Iris pigment epithelial cell (primary cell): ENCODE measurements around the gene SYT3.
A peak's percentile ranks its signal among the peaks of the same experiment; 100 is the strongest.
"Not testable (repeated sequence)": the region's sequence is repeated elsewhere in the genome, so short reads cannot be mapped to it uniquely, and the experiment has no call there.

Experiments
- DNase-seq: peaks from one replicate; pipeline ENCODE4 v3.0.0-alpha.2; 2011; ENCODE audit warnings: low read depth

The SYT3 gene

GRCh38 chr19:50636317-50637085 lies 3.2 kb downstream of the SYT3 start:
- DNase-seq, result no peak

- DNase-seq, result no peak
Measured at GRCh38 chr19:50633973-50634372, 5.7 kb downstream of the SYT3 start.

- no peak for DNase-seq
Measured at GRCh38 chr19:50633359-50633758, 6.3 kb downstream of the SYT3 start.

- no peak for DNase-seq
Measured at GRCh38 chr19:50632151-50632835, 7.4 kb downstream of the SYT3 start.

GRCh38 chr19:50629801-50630200 lies 9.9 kb downstream of the SYT3 start:
- DNase-seq, result no peak

GRCh38 chr19:50629194-50629593 lies 10.5 kb downstream of the SYT3 start:
- no peak for DNase-seq

DNA sequence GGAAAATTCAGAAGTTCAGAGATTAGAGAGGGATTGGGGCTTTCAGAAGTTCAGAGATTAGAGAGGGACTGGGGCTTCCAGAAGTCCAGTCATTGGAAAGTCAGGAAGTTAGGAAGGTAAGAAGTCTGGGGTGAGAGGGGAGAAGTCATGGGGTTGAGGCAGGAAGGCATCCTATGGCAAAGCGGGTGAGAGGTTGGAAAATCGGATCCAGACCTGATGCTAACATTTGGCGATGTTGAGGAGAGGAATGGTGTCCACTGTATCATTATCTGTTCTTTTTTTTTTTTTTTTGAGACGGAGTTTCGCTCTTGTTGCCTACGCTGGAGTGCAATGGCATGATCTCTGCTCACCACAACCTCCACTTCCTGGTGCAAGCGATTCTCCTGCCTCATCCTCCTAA lies 11.1 kb downstream of the SYT3 start:
- no peak for DNase-seq

DNA sequence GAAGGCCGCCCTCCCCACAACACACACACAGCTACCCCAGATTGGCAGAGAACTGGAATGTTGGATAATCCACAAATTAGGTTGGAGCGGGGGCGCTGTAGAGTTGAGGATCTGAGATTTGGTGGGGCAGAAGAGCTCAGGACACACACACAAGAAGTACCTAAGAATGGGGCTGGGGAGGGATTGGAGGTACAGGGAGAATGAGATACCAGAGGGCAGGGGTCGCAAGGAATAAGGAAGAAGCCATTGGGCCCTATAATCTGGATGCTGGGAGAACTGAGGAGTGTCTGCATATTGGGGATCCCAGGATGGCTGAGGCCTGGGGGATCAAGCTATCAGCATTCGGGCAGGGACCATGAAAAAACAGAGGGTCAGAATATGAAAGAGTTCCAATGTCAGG lies 11.5 kb downstream of the SYT3 start:
- no peak for DNase-seq

DNA sequence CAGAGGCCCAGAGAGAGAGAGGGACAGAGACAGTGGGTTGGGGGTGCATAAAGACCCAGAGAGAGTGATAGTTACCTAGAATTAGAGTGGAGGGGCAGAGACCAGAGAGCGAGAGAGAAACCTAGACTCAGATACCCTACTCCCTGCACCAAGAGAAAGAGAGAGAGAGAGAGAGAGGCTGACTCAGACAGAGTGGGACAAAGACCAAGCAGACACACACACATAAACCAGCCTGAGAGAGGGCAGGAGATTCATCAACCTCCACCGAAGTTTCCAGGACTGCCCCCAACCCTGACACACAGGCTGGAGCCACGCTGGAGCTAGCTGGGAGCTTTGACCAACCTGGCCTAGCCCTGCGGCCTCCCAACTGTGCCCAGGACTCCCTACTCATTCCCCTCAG lies 12.9 kb downstream of the SYT3 start:
- no peak for DNase-seq

- DNase-seq, result no peak
Measured at GRCh38 chr19:50626011-50626410, 13.7 kb downstream of the SYT3 start.

- no peak for DNase-seq
Measured at GRCh38 chr19:50624949-50625600, 14.6 kb downstream of the SYT3 start.

DNA sequence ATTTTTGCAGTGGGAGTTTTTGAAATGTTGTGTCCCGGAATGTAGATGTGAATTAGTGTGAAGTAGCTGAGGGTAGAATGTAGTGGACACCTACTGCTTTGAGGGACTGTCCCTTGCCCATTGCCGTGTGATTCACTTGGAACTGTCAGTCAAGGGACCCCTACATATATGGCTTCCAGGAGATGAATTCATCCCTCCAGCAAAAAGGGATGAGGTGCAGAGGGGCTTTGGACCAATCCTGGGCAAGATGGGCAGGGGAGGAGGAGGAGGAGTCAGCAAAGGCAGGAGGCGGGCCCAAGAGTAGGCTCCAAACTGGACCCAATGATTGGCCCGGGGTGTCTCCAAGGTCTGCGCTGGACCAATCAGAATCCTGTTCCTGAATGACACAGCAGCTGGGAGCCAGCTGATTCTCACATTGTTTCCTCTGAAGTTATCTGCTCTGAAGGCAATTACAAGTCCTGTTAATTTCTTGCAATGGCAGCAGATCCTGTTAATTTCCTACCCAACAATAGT lies 19.2 kb downstream of the SYT3 start:
- not testable (repeated sequence) for DNase-seq

DNA sequence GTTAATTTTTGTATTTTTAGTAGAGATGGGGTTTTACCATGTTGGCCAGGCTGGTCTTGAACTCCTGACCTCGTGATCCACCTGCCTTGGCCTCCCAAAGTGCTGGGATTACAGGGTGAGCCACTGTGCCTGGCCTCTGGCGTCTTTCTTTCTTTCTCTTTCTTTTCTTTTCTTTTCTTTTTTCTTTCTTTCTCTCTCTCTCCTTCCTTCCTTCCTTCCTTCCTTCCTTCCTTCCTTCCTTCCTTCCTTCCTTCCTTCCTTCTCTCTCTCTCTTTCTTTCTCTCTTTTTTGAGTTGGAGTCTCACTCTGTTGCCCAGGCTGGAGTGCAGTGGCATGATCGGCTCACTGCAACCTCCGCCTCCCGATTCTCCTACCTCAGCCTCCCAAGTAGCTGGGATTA lies 20.5 kb downstream of the SYT3 start:
- DNase-seq, result not testable (repeated sequence)

DNA sequence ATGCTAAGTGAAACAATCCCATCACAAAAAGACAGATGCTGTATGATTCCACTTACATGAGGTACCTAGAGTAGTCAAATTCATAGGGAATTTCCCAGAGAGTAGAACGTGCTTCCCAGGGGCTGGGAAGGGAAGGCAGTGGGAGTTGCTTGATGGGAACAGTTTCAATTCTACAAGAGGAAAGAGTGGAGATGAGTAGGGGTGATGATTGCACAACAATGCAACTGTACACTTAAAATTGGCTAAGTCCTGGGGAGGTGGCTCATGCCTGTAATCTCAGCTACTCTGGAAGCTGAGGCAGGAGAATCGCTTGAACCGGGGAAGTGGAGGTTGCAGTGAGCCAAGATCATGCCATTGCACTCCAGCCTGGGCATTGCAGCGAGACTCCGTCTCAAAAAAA lies 21.3 kb downstream of the SYT3 start:
- not testable (repeated sequence) for DNase-seq

DNA sequence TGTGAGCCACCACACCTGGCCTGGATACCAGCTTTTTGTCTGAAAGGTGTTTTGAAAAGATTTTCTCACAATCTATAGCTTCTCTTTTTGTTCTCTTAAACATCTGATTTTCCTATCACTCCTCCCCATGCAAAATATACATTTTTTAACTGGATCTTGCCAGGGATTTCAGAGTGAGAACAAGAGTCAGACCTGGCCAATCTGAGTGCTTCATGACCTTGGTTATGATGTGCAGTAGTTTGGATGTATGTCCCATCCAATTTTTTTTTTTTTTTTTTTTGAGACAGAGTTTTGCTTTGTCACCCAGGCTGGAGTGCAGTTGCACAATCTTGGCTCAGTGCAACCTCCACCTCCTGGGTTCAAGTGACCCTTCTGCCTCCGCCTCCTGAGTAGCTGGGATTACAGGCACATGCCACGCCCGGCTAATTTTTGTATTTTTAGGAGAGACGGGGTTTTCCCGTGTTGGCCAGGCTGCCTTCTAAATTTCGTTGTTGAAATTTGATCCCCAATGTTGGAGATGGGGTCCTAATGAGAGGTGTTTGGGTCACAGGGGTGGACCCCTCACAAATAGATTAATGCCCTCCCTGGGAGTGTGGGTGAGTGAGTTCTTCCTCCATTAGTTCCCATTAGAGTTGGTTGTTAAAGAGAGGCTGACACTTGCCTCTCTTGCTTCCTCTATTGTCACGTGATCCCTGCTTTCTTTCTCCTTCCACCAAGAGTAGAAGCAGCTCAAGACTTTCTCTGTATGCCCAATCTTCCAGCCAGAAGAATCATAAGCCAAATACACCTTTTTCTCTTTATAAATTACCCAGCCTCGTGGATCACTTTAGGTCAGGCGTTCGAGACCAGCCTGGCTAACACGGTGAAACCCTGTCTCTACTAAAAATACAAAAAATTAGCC lies 26.9 kb downstream of the SYT3 start:
- DNase-seq, result not testable (repeated sequence)

- peak; percentile 92 for DNase-seq
Measured at GRCh38 chr19:50607874-50608785, 31.6 kb downstream of the SYT3 start.

DNA sequence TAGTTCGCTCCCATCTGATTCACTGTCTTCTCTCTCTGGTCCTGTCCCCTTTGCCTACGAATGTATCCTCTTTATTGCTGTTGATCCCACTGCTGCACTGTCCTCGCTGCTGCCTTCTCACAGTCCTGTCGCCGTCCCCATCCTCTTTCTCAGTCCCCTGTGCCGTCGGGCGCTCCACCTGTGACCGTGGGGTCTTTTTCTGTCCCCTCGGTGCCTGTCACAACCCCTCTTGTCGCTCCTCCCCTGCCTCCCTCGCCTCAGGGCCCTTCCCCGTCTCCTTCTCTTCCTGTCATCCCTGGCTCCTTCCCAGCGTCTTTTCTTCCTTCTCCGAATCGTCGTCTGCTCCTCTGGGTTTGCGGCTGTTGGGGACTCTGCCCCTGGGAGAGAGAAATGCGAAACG lies 32.3 kb downstream of the SYT3 start:
- no peak for DNase-seq

DNA sequence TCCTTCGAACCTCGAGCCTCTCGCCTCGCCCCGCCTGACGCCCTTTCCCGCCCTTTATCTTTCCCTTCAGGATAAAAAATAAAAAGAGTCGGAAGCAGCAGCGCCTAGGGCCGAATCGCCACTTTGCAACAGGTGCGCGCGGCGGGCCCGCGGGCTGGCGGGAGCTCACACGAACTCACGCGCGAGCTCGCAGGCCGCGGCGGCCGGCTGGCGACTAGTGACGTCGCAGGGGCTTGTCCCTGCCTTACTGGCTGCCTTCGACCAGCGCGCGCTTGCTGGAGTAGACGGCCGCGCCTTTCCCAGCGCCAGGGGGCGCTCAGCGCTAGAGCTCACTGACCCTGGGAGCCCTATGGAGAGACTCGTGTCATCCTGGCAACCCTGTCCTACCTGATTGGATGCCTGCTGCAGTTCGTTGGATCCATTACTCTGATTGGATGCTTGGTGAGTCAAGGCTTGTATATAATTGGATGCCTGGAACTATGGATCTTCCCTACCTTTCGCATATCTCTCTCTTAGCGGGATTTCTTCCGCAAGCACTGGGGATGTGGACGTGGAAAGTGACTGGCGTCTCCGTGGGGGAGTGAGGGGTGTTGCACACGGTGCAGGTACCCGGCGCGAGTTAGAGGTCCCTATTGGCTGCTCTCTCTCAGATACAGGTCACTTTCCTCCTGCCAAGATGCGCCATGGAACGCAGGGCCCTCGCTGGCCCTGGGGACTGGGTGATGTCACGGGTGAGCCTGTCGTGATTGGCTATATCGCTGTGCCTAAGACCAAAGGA lies 33.4 kb downstream of the SYT3 start:
- DNase-seq, result peak; percentile 9

DNA sequence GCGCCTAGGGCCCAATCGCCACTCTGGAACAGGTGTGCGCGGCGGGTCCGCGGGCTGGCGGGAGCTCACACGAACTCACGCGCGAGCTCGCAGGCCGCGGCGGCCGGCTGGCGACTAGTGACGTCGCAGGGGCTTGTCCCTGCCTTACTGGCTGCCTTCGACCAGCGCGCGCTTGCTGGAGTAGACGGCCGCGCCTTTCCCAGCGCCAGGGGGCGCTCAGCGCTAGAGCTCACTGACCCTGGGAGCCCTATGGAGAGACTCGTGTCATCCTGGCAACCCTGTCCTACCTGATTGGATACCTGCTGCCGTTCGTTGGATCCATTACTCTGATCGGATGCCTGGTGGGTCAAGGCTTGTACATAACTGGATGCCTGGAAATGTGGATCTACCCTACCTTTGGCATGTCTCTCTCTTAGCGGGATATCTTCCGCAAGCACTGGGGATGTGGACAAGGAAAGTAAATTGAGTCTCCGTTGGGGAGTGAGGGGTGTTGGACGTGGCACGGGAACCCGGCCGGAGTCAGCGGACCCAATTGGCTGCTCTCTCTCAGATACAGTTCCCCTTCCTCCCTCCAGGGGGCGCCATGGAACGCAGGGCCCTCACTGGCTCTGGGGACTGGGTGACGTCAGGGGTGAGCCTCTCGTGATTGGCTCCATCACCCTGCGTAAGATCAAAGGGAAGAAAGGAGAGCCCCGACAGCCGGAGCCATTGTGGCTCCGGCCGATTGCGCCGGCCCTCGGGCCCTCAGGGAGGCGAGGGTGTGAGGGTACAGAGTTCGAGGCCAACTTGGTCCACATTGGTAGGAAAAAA lies 35.2 kb downstream of the SYT3 start:
- DNase-seq, result not testable (repeated sequence)
